ENCODE results near the gene EIF6. TPM values are rescaled to one million over a fixed set of nuclear protein-coding genes. Genes with fewer than 3 reads are reported as not detected.

The EIF6 gene
- total RNA-seq, 1 experiment from 2014 or later, result 420 TPM

GRCh38 chr20:35326021-35326739, 41.6 kb upstream of the EIF6 start:
- Mint-ChIP-seq H3K9me3 (ENCODE audit: unreplicated experiment) (no peaks in the 10 kb centered on the region), H3K27ac (ENCODE audit: unreplicated experiment) (peak overlapping the region; percentile 69), H3K36me3 (ENCODE audit: insufficient read depth, unreplicated experiment) (no peaks in the 10 kb centered on the region), H3K4me3 (ENCODE audit: unreplicated experiment) (no peak overlapping the region), H3K4me1 (ENCODE audit: low read depth, unreplicated experiment) (peaks cover 32% of the 10 kb centered on the region), H3K27me3 (ENCODE audit: insufficient read depth, unreplicated experiment) (no peaks in the 10 kb centered on the region)
- intact Hi-C loops (cut with micrococcal nuclease; ENCODE audit: unreplicated experiment), result loop anchor here (10.0 kb wide), 1 partner anchor 289 kb away; the partner anchor contains the start of gene SPAG4
- no peaks in the 10 kb centered on the region for H3K9me3 ChIP-seq
- CTCF ChIA-PET, result interaction anchor here (1.2 to 1.6 kb wide), 4 partner anchors 8 to 62 kb away, joined by 6 to 33 read pairs (median 14); no protein-coding TSS in a partner anchor
- H3K4me1 ChIP-seq, result peaks cover 63% of the 10 kb centered on the region
- no peak overlapping the region for H3K4me3 ChIP-seq (ENCODE audit: low read depth, low read length)
- no peaks in the 10 kb centered on the region for H3K27me3 ChIP-seq (replicated peaks; ENCODE audit: control insufficient read depth, insufficient read depth, low read length)
- no peak for TF ChIP-seq CTCF (IDR thresholded peaks at IDR 0.05; ENCODE audit: insufficient read depth in 1 of 2, low read depth in 1 of 2, low read length in 1 of 2, severe bottlenecking in 1 of 2, unreplicated experiment in 1 of 2)
- H3K36me3 ChIP-seq (ENCODE audit: control insufficient read depth, insufficient read depth, low read length), result no peaks in the 10 kb centered on the region
- BruUV-seq (replicated peaks), result no TSS peak
- POLR2A ChIA-PET, result no interaction called here
- DNase-seq, result no peak

- TF ChIP-seq CTCF (IDR thresholded peaks at IDR 0.05; ENCODE audit: insufficient read depth in 1 of 2, low read depth in 1 of 2, low read length in 1 of 2, severe bottlenecking in 1 of 2, unreplicated experiment in 1 of 2), result no peak
- DNase-seq, result no peak
- intact Hi-C loops (cut with micrococcal nuclease; ENCODE audit: unreplicated experiment), result loop anchor here (10.0 kb wide), 1 partner anchor 289 kb away; the partner anchor contains the start of gene SPAG4
- no peaks in the 10 kb centered on the region for H3K36me3 ChIP-seq (ENCODE audit: control insufficient read depth, insufficient read depth, low read length)
- ChIA-PET CTCF (no interaction called here), POLR2A (no interaction called here)
- H3K4me3 Mint-ChIP-seq (ENCODE audit: unreplicated experiment), result no peak overlapping the region
- H3K4me1 Mint-ChIP-seq (ENCODE audit: low read depth, unreplicated experiment), result peaks cover 40% of the 10 kb centered on the region
- H3K36me3 Mint-ChIP-seq (ENCODE audit: insufficient read depth, unreplicated experiment), result no peaks in the 10 kb centered on the region
- H3K9me3 ChIP-seq, result no peaks in the 10 kb centered on the region
- no peaks in the 10 kb centered on the region for H3K27me3 ChIP-seq (replicated peaks; ENCODE audit: control insufficient read depth, insufficient read depth, low read length)
- peak overlapping the region; percentile 69 for H3K27ac Mint-ChIP-seq (ENCODE audit: unreplicated experiment)
- no TSS peak for BruUV-seq (replicated peaks)
- no peaks in the 10 kb centered on the region for H3K27me3 Mint-ChIP-seq (ENCODE audit: insufficient read depth, unreplicated experiment)
- no peaks in the 10 kb centered on the region for H3K9me3 Mint-ChIP-seq (ENCODE audit: unreplicated experiment)
- peaks cover 71% of the 10 kb centered on the region for H3K4me1 ChIP-seq
- no peak overlapping the region for H3K4me3 ChIP-seq (ENCODE audit: low read depth, low read length)
These were observed 40.8 kb upstream of the EIF6 start for GRCh38 chr20:35325401-35325800.

- intact Hi-C loops (cut with micrococcal nuclease; ENCODE audit: unreplicated experiment), result loop anchor here (1.0 to 10.0 kb wide), 2 partner anchors 13 to 294 kb away; partner anchors contain the start of gene SPAG4
- peak overlapping the region; percentile 86 for H3K27ac Mint-ChIP-seq (ENCODE audit: unreplicated experiment)
- peak overlapping the region; percentile 31 for H3K4me3 Mint-ChIP-seq (ENCODE audit: unreplicated experiment)
- no peaks in the 10 kb centered on the region for H3K27me3 Mint-ChIP-seq (ENCODE audit: insufficient read depth, unreplicated experiment)
- Histone ChIP-seq H3K9me3 (no peaks in the 10 kb centered on the region), H3K27me3 (replicated peaks; ENCODE audit: control insufficient read depth, insufficient read depth, low read length) (no peaks in the 10 kb centered on the region), H3K4me1 (peaks cover 57% of the 10 kb centered on the region), H3K4me3 (ENCODE audit: low read depth, low read length) (no peak overlapping the region), H3K36me3 (ENCODE audit: control insufficient read depth, insufficient read depth, low read length) (no peaks in the 10 kb centered on the region)
- no peaks in the 10 kb centered on the region for H3K36me3 Mint-ChIP-seq (ENCODE audit: insufficient read depth, unreplicated experiment)
- CTCF ChIA-PET, result interaction anchor here (0.5 to 5.1 kb wide), 15 partner anchors 9 to 444 kb away, joined by 3 to 78 read pairs (median 4); partner anchors contain the start of genes ACSS2, EIF6 and RBM39
- no peaks in the 10 kb centered on the region for H3K9me3 Mint-ChIP-seq (ENCODE audit: unreplicated experiment)
- H3K4me1 Mint-ChIP-seq (ENCODE audit: low read depth, unreplicated experiment), result peaks cover 45% of the 10 kb centered on the region
- BruUV-seq (replicated peaks), result TSS peak; percentile 96
- DNase-seq, result peak; percentile 88 to 95
- POLR2A ChIA-PET, result interaction anchor here (0.5 to 2.6 kb wide), 9 partner anchors 11 to 451 kb away, joined by 3 to 18 read pairs (median 5); partner anchors contain the start of genes CEP250, EIF6, PHF20 and UQCC1
- no peak for TF ChIP-seq CTCF (IDR thresholded peaks at IDR 0.05; ENCODE audit: insufficient read depth in 1 of 2, low read depth in 1 of 2, low read length in 1 of 2, severe bottlenecking in 1 of 2, unreplicated experiment in 1 of 2)
These were observed 36.0 kb upstream of the EIF6 start for GRCh38 chr20:35320396-35321126.

Measured in Caco-2 (cell line).